GDM1 (cell line): ENCODE measurements around the gene LRRC57.
"Not testable (repeated sequence)": the region's sequence is repeated elsewhere in the genome, so short reads cannot be mapped to it uniquely, and the experiment has no call there.

Experiments
- DNase-seq: peaks from one replicate; lab custom pipeline; 2025; lab: John Stamatoyannopoulos, UW

The LRRC57 gene

DNA sequence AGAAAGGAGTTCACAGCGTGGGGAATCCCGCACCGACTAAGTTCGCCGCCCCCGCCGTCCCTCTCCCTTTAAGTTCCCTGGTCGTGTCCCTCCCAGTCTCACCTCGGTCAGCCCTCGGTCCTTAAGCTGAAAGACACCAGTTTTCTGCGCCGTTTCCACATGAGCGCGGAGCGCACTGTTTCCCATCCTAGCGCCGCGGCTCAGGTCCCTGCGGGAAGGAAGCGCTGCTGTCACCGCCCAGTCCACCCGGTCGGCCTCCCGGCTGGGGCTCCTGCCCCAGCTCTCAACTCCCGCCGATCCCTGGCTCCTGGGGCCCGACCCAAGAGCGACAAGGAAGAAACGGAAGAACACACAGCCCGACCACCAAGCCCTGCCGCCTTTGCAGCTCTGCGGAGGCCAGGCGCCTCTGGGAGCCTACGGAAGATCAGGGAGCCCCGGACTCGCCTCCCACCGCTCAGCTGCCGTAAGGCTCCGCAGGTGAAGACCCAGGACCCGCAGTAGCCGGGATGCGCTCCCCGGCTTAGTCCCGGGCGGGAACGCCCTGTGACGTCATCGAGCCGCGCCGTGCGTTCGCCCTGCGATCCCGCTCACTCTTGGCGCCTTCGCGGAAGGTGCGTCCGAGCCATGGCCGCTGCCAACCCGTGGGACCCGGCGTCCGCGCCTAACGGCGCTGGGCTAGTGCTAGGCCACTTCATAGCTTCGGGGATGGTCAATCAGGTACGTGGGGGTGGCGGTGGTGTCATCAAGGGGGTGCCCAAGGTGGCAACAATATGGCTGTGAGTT, at the start of gene LRRC57, which contains the start of gene HAUS2:
Gene LRRC57, minus strand, starts transcription at position 545 of the 783 bp plus-strand sequence. Its CDS starts 359 bp downstream, at position 186.
Gene HAUS2, plus strand, starts transcription at position 590 of the 783 bp plus-strand sequence. Its CDS starts 35 bp downstream, at position 625.
- peak; percentile 74 for DNase-seq

DNA sequence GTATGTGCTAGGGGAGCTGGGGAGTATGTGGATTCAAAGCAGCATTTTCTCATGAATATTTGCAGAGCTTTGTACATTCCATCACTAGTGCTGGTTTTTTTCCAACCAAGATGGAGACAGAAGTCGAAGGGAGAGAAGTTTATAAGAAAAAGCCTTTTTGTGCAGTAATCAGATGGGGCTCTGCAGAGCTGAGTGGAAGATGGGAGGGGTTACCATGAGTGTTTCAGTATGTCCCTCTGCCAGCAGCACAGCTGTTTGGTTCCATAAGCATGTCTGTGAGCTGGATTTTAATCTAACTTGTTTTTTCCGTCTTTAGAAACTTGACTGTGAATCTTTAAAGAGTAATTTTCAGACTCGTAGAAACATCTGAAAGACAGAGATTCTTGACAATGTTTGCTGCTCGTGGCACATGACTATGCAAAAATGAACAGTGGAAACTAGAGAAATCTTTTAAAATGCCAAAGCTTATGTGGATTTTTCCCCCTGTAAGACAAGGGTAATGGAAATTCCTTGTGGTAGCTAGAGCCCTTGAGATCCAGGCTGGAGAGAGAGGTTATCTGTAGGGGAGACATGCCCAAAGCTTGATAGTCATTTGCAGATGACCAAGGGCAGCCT, 47.1 kb upstream of the LRRC57 start:
- DNase-seq: no peak

DNA sequence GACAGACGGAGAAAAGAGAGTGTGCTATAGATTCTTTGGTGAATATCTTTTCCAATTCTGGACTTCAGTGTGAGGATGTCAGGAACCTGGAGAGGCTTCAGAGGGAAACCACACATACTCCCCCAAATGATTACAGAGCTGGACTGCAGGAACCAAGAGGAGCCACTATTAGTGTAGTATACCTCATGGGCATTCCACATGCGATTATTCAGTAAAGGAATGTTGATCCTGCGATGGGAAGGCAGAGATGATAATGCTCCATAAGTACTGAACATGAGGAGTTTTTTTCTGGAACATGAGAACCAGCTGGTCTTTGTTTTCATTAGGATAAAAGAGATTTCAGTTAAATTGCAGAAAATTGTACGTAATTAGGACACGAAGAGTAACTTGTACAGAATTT, 45.5 kb upstream of the LRRC57 start:
- DNase-seq: no peak

DNA sequence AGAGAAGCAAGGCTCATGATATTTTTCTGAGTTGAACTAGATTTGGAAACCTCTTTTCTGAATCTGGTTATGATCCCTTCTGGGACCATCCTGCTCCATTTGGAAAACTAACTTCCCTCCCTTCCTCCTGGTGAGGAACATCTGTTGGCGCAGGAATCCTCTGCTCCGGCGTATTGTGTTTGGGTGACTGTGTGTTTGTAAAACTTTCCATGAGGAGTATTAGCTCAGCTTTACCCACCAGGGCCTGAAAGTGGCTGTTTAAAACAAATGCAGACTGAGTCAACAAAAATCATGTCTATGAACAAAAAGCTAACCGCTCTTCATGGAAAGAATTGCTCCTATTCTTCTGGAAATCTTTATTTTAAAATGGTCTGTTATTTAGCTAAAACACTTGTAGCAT, 44.5 kb upstream of the LRRC57 start:
- no peak for DNase-seq

DNA sequence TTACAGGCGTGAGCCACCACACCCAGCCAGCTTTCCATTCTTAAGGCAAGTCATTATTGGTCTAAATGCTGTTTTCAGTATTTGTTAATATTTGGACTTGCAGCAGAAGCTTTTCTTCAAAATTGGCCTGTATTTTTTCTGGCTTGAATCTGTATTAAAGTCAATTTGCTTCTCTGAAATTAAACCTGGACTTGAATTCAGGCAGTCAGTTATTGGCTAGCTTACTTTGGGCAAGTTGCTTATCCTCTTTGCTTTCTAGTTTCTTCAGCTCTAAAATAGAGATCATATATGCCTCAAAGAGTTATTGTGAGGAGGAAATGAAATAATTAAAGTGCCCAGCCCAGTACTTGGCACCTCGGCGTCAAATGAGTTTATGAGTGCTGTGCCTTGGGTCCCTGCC, 44.1 kb upstream of the LRRC57 start:
- no peak for DNase-seq

DNA sequence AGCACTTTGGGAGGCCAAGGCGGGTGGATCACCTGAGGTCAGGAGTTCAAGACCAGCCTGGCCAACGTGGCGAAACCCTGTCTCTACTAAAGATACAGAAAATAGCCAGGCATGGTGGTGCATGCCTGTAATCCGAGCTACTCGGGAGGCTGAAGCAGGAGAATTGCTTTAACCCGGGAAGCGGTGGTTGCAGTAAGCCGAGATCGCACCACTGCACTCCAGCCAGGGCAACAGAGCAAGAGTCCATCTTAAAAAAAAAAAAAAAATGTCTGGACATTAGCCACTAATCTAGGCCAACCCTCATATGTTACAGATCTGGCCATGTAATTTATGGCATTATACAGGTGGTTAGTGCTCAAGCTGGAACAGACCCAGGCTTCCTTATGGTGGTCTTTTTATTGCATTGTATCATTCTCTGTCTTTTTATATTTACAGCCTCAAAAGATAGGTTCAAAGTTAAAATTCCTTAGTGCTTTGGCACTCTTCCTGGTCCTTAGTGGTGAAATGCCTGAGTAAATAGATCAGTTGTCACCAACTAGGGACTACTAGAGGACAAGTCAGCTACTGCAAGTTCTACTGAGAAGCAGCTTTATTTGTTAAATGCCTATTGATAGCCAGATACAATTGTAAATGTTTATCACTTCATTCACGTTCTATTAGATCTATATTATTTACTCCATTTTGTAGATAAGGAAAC, 42.8 kb upstream of the LRRC57 start:
- DNase-seq: no peak

DNA sequence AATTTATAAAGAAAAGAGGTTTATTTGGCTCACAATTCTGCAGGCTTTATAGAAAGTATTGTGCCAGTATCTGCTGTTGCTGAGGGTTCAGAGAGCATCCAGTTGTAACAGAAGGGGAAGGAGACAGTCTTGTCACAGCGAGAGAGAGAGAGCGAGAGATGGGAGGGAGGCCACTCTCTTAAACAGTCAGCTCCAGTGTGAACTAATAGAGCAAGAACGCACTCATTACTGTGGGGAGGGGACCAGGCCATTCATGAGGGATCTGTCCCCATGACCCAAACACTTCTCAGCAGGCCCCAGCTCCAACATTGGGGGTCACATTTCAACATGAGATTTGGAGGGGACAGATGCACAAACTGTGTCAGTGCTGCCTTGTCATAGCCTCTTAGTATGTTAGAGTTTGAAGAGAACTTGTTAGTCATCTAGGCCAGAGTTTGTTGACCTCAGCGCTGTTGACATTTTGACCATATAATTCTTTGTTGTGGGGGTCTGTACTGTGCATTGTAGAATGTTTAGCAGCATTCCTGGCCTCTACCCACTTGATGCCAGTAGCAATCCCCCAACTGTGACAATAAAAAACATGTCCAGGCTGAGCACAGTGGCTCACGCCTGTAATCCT, 42.1 kb upstream of the LRRC57 start:
- DNase-seq: no peak

DNA sequence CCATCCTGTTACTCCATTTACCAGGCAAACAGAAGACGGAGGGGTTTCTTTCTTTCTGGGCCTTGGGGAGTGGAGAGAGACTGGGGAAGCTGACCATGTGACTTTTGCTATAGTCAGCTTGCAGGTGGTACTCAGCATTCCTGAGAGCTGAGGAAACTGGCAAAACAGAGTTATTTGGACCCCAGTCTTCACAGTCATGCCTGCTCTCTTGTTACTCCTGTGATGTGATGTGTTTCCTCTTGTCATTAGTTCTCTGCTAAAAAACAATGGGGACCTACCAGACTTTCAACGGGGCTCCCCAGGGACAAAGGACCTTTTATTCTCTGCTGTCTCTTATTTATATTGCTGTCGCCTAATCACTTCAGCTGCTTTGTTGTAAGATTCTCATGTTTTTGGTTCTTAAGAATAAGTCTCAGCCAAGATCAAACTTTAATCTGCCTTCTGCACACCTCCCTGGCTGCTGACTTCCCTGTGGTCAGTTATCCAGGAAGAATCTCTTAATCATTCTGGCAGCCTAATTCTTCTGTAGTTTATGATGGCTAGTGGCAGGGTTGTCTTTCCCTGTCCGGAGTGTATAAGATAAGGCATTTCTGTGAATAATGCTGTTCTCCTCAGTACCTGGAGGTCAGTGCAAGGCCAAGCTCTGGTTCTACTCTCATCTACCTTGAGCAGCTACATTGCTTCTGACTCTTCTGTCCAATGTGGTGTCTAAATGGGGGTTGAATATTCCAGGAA, 35.6 kb upstream of the LRRC57 start:
- no peak for DNase-seq

DNA sequence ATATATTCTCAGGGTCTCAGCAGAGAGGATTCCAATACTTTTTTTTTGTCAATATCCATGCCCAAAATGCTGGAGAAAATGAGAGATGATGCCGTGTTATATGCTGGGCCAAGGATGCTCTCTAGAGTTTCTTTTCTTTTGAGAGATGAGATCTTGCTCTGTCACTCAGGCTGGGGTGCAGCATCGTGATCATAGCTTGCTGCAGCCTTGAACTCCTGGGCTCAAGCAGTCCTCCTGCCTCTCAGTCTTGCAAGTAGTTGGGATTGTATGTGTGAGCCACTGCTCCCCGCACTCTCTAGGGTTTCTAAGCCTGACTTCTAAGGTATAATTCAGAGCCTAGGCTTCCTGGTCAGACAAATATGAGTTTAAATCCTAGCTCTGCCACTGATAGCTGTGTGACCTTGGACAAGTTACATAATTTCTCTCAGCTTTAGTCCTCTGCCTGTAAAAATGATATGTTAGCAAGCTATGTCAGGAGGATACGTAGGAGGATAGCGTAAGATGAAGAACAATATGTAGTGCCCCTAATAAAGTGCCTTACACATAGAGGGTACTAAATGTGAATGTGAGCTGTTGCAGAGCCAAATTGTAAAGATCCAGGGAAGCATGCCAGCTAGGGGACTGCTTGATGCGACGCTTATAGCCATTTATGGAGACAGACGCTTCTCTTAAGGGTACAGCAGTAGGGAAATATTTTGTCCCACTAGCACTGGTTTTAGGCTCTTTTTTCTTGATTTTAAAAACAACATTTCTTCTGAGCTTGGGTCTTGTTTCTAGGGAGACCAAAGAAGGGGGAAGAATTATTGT, 34.2 kb upstream of the LRRC57 start:
- DNase-seq: no peak

DNA sequence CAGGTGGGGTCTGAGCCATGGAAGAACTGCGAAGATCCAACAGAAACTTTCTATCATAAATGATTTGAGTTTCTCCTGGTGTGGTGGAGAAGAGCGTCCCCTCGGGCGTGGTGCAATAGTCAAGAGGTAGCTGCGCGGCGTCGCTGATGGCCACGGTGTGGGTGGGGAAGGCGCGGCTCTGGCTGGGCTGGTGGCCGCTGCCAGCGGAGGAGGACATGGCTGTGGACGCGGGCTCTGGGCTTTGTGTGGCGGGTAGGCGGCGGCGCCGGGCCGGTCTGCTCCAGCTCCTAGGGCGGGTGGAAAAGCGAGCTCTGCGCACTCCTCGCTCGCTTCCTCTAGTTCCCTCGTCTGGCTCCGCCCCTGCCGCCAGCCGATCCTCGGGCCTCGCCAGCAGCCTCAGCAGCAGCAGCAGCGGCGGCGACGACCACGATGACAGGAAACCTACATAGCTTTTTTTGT, 32.7 kb upstream of the LRRC57 start:
- DNase-seq: peak; percentile 75

DNA sequence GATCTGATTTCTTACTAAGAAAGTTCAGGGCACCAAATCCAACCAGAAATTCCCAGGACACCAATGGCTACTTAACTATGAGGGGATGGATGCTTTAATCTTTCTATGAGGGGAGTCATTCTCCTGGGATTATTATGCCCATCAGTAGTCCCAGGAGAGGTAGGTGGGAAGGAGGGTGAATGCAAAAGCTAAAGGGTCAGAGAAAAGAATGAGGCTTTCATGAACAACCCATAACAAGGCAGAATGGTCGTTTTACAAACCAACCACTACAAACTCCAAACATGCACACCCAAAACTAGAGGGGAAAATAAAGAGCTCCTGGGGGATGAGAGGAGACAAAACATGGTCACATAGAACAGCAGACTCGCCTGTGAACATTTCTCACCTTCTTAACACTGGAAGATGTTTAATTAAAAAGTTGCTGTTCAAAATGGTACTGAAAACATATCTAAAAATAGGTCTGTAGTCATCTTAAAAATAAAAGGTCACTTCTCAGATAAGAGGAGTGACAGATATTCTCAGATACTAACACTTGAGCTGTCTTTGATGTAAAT, 30.5 kb upstream of the LRRC57 start:
- DNase-seq: no peak

DNA sequence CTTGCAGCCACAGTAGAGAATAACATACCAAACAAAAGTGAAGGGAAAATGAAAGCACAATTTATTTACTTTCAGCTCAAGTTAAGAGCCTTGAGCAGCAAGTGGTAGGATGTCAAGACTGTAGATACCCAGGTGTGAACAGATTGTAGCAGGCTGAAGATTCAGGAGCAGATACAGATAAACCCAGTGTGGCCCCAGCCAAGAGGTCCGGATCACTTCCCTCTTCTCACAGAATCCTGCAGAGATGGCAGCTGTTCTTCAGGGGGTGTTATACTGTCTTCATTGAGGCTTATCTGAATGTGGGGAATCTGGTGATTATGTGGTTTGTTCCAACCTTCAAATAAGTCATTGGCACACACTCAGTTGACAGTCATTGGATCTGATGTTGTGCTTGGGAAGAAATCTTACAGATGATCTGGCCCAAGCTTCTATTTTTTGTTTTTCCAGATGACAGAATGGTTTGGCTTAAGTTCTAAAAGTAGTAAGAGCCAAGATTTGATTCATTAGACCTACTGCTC, 29.0 kb upstream of the LRRC57 start:
- DNase-seq: no peak

DNA sequence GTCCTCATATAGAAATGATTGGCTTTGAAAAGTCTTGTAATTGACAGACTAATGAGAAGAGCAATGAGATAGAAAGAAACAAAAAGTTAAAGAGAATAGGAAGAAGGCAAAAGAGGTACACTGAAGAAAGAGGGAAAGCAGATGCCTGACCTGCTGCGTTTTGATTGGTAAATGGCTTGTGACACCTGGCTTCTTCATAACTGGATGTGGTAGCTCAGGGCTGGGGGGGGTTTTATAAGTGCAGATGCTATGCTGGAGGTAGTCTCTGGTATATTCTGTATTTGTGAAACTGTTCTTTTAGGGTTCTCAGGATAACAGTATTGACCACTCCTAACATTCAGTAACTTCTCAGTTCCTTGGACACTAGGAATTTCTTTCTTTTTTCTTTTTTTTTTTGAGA, 28.2 kb upstream of the LRRC57 start:
- DNase-seq: no peak

DNA sequence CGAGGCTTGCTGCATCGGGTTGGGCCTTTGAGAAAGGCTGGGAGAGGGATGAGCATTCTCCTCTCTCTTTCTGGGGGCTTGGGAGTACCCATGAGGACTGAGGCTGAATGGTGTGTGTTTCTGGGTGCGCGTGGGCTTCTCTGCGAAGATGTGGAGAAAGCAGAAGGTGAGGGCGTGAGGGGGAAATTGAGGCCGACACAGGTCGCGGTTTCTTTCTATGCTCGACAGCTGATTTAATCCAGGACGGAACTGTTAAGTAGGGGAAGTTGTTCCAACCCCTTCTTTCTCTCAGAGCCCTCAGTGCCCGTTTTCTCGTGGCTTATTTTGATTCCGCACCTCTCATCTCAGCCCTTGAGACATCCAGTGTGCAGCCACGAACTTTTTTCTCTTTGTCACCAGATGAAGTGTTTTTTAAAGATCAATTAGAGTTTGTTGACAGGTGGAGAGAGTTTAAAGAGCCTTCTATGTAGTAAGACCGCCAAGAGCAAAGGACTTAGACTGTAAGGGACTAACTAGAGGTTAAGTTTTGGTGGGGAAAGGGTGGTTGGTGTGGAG, 27.5 kb upstream of the LRRC57 start:
- DNase-seq: no peak

DNA sequence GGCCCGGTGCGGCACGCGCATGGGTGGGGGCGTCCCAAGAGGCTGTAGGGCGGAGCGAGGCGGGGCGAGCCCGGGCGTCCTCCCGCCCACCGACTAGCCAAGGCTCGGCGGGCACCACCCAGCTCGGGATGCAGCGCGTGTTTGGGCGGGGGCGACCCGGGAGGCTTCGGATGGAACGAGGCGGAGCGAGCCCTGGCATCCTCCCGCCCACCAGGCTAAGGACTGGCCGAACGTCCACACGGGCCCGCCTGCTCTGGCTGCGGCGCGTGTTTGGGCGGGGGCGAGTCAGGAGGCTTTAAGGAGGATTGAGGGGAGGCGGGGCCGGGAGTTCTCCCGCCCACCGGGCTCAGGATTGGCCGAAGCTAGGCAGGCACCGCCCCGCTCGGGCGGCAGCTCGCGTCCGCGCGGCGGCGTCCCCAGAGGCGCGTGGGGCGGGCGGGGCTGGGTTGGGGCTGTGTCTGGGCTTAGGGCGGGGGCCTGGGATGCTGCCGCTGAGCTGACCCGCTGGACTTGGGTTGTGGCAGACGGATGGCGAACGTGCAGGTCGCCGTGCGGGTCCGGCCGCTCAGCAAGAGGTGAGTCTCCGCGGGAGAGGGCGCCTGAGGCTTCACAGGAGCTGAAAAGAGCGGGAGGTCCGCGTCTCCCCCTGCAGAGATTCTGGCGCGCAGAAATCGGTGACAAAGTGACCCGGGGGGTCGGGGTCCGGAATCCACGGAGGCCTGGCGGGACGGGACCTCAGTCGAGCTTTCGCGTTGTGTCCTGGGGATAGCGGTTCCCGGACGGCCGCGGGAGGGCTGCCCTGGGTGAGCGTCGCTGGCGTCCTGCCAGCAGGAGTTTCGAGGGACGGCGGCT, 26.8 kb upstream of the LRRC57 start, which contains the start of gene STARD9:
Gene STARD9, plus strand, starts transcription at position 419 of the 852 bp plus-strand sequence. Its CDS starts 110 bp downstream, at position 529.
- peak; percentile 98 for DNase-seq

DNA sequence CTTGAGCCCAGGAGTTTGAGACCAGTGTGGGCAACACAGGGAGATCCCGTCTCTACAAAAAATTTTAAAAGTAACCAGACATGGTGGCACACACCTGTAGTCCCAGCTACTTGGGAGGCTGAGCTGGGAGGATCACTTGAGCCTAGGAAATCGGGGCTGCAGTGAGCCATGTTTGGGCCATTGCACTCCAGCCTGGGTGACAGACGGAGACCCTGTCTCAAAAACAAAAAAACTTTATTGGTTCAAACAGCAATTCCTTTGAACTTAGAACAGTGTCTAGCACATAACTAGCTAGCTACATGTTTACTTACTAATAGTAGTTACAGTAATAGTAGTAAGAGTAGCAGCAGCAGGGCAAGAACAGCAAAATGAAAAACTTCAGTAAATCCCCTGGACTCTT, 10.1 kb upstream of the LRRC57 start:
- no peak for DNase-seq

DNA sequence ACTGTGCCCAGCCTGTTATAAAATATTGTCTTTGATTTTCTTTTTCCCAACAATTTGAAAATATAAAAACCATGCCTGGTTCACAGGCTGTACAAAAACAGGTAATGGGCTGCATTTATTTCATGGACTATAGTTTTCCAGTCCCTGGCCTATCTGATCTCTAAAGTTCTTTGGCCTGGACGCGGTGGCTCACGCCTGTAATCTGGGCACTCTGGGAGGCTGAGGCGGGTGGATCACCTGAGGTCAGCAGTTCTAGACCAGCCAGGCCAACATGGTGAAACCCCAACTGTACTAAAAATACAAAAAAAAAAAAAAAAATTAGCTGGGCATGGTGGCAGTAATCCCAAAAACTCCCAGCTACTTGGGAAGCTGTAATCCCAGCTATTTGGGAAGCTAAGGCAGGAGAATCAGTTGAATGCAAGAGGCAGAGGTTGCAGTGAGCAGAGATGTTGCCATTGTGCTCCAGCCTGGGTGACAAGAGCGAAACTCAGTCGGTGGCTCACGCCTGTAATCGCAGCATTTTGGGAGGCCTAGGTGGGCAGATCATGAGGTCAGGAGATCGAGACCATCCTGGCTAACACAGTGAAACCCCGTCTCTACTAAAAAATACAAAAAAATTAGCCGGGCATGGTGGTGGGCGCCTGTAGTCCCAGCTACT, 8.1 kb upstream of the LRRC57 start:
- not testable (repeated sequence) for DNase-seq

DNA sequence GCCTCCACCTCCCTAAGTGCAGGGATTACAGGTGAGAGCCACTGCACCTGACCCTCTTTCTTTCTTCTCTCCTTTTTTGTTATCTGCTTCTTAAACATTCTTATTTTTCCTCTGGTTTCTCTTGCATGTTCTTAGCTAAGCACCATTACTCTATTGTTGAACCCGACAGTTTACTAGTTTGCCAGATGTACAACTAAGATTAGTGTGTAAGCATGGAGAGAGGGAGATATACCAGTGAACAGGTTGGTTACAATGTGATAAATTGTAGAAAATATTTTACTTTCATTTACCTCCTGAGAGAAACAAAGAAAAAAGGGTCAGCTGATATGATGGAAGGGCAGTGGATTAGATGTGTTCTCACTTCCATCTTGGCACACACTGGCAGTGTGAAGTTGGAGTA, 5.0 kb upstream of the LRRC57 start:
- DNase-seq: no peak
